HUDEP-2 (cell line): ENCODE measurements around the gene LCE3A.
A peak's percentile ranks its signal among the peaks of the same experiment; 100 is the strongest.
"Not testable (repeated sequence)": the region's sequence is repeated elsewhere in the genome, so short reads cannot be mapped to it uniquely, and the experiment has no call there.

ENCODE experiments used
- DNase-seq, 76 experiments: peaks; one replicate each; lab custom pipeline; 2025; ENCODE audit not compliant: unreplicated experiment in 76 of 76; lab: John Stamatoyannopoulos, UW

LCE3A gene

GRCh38 chr1:152622803-152623202 is at the start of gene LCE3A:
Gene LCE3A, minus strand, starts transcription at chr1:152623103. Its CDS starts 0 bp downstream, at chr1:152623103.
- no peak for DNase-seq

GRCh38 chr1:152667648-152668047 is 44.7 kb upstream of the LCE3A start:
- no peak for DNase-seq

GRCh38 chr1:152666171-152666570 is 43.3 kb upstream of the LCE3A start:
- DNase-seq = not testable (repeated sequence)

- no peak for DNase-seq
These were observed 40.2 kb upstream of the LCE3A start, which contains the start of gene LCE2D for GRCh38 chr1:152663098-152663497. Gene LCE2D, plus strand, starts transcription at chr1:152663380. Its CDS starts 726 bp downstream, at chr1:152664106.

GRCh38 chr1:152658649-152659048 is 35.7 kb upstream of the LCE3A start:
- DNase-seq = no peak

GRCh38 chr1:152657677-152658076 is 34.8 kb upstream of the LCE3A start:
- no peak for DNase-seq

GRCh38 chr1:152656459-152656858 is 33.6 kb upstream of the LCE3A start:
- DNase-seq = no peak

GRCh38 chr1:152654110-152654509 is 31.2 kb upstream of the LCE3A start:
- peak in 58 of 76 experiments; percentile 1 to 80 (median 32) for DNase-seq

- no peak for DNase-seq
These were observed 23.8 kb upstream of the LCE3A start for GRCh38 chr1:152646656-152647055.

- DNase-seq = no peak
These were observed 22.2 kb upstream of the LCE3A start for GRCh38 chr1:152645146-152645545.

GRCh38 chr1:152643945-152644344 is 21.0 kb upstream of the LCE3A start:
- DNase-seq = no peak

GRCh38 chr1:152640351-152640750 is 17.4 kb upstream of the LCE3A start:
- DNase-seq = no peak

GRCh38 chr1:152630596-152630995 is 7.7 kb upstream of the LCE3A start:
- DNase-seq = no peak

GRCh38 chr1:152626744-152627143 is 3.8 kb upstream of the LCE3A start:
- no peak for DNase-seq

GRCh38 chr1:152623203-152623844 is 421 bp upstream of the LCE3A start:
- peak in 12 of 76 experiments; percentile 1 to 17 (median 6) for DNase-seq

- no peak for DNase-seq
These were observed 910 bp downstream of the LCE3A start for GRCh38 chr1:152621993-152622392.

- DNase-seq = no peak
These were observed 9.4 kb downstream of the LCE3A start, which contains the start of gene LCE3B for GRCh38 chr1:152613511-152613910. Gene LCE3B, plus strand, starts transcription at chr1:152613811. Its CDS starts 0 bp downstream, at chr1:152613811.

GRCh38 chr1:152599934-152600333 is 23.0 kb downstream of the LCE3A start, which contains the start of gene LCE3C:
Gene LCE3C, plus strand, starts transcription at chr1:152600234. Its CDS starts 498 bp downstream, at chr1:152600732.
- DNase-seq = no peak

- DNase-seq = no peak
These were observed 25.9 kb downstream of the LCE3A start for GRCh38 chr1:152596986-152597385.

- DNase-seq = peak in 4 of 76 experiments; percentile 2 to 13 (median 8)
These were observed 37.3 kb downstream of the LCE3A start for GRCh38 chr1:152585586-152585985.

GRCh38 chr1:152582647-152583046 is 40.3 kb downstream of the LCE3A start:
- no peak for DNase-seq

GRCh38 chr1:152580433-152580832 is 42.5 kb downstream of the LCE3A start, which contains the start of gene LCE3D:
Gene LCE3D, minus strand, starts transcription at chr1:152580516. Its CDS starts 580 bp downstream, at chr1:152579936.
- no peak for DNase-seq
